ENCODE data around the gene CTIF. TPM values are rescaled to one million over a fixed set of nuclear protein-coding genes. Genes with fewer than 3 reads are reported as not detected.

Gene CTIF
- total RNA-seq, 3 donors from 2014 or later, result 13.2 to 50.3 (median 19.6) TPM

DNA sequence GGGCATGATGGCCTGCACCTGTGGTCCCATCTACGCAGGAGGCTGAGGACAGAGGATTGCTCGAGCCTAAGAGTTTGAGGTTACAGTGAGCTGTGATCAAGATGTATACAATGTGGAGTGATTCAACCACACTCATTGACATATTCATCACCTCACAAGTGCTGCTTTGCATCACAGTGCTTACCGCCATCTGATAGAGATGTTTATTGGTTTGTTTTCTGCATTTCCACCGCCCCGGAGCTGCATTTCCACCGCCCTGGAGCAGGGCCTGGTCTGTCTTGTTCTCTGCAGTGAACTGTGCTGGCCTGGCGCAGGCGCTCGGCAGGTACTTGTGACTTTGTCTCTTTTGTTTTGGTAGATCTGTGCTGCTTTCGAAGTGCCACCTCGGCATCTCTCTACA lies 315.9 kb downstream of the CTIF start:
- no peaks in the 10 kb centered on the region for H3K36me3 ChIP-seq (ENCODE audit: low read depth)
- ATAC-seq (no peak), DNase-seq (no peak)
- no peaks in the 10 kb centered on the region for H3K9me3 ChIP-seq
- H3K4me3 ChIP-seq, result no peak overlapping the region
- peaks cover 3% of the 10 kb centered on the region for H3K4me1 ChIP-seq (ENCODE audit: low read depth)
- TF ChIP-seq, protein P1, sequence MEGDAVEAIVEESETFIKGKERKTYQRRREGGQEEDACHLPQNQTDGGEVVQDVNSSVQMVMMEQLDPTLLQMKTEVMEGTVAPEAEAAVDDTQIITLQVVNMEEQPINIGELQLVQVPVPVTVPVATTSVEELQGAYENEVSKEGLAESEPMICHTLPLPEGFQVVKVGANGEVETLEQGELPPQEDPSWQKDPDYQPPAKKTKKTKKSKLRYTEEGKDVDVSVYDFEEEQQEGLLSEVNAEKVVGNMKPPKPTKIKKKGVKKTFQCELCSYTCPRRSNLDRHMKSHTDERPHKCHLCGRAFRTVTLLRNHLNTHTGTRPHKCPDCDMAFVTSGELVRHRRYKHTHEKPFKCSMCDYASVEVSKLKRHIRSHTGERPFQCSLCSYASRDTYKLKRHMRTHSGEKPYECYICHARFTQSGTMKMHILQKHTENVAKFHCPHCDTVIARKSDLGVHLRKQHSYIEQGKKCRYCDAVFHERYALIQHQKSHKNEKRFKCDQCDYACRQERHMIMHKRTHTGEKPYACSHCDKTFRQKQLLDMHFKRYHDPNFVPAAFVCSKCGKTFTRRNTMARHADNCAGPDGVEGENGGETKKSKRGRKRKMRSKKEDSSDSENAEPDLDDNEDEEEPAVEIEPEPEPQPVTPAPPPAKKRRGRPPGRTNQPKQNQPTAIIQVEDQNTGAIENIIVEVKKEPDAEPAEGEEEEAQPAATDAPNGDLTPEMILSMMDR (IDR thresholded peaks at IDR 0.05), result no peak
- intact Hi-C loops (cut with DNase I, micrococcal nuclease), result no loop called here

DNA sequence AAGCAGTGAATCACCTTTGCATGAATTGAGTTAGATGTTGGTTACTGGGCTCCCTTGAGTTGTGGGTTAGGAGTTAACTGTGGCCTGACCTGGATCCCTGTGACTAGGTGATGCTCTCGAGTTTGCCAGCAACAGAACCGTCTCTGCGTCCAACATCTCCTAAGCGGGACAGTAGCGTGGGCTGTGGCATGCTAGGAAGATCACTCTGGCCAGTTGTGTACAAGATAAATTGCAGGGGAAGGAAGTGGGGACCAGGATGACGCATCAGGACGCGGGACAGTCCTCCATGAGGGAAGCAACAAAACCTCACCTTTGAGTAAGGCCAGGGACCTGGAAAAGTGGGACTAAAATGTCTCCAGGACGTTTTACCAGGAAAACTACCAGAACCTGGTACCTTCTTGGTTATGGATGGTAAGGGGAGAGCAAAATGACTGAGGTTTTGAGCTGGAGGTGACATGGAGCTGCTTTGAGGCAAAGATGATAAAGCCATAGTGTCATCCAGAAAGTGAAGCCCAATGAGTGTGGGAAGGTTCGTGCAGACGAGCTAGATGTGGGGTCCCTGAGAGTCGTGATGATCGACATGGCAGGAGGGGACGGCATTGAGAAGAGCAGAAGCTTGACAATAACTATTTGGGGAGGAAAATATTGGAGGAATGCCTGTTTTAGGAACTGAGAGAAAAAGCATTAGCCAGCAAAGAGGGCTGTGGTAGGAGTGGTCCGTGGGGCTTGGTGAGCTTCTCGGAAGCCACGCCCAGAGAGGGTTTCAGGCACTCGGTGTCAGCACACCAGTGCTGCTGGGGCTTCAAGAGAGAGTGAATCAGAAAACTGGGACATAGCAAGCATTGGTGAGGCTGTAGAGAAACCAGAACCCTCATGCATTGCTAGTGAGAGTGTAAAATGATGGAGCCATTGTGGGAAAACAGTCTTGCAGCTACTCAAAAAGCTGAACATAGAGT lies 316.9 kb downstream of the CTIF start:
- intact Hi-C loops (cut with DNase I, micrococcal nuclease), result no loop called here
- Histone ChIP-seq H3K9me3 (no peaks in the 10 kb centered on the region), H3K36me3 (ENCODE audit: low read depth) (no peaks in the 10 kb centered on the region), H3K4me1 (ENCODE audit: low read depth) (peaks cover 3% of the 10 kb centered on the region), H3K4me3 (no peak overlapping the region)
- TF ChIP-seq, protein P1 (IDR thresholded peaks at IDR 0.05), result no peak
- DNase-seq (peak in 1 of 3 donors; percentile 60), ATAC-seq (peak; percentile 42)

DNA sequence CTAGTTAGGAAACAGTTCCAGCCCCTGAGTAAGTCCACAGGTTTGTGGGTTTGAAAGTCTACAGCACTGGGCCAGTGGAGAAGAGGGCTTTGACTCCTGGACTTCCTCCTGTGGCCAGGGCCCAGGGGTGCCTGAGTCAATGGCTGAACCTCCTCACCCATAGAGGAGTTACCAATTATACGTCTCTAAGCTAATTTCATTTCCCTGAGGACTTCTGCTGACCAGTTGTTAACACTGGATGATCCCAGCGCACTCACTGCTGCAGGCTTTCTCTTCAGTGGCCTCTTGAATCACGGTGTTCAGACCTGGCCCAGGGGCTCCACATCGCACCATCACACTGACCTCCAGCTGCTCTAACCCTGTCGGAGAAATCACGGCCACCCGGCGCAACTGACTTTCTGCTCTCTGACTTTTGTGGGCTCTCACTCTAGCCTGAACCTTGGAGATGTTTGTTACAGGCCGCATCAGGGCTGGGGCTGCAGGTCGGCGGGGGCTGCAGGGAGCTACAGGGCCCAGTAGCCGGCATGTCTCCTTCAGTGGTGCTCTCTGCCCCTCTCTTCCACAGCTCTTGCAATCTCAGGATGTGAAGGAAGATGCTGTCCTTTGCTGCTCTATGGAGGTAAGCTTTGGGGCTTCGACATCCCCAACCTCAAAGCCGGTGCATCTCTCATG lies 318.3 kb downstream of the CTIF start:
- intact Hi-C loops (cut with DNase I, micrococcal nuclease), result no loop called here
- no peaks in the 10 kb centered on the region for H3K36me3 ChIP-seq (ENCODE audit: low read depth)
- DNase-seq (no peak), ATAC-seq (no peak)
- TF ChIP-seq, protein P1 (IDR thresholded peaks at IDR 0.05), result no peak
- no peaks in the 10 kb centered on the region for H3K9me3 ChIP-seq
- H3K4me3 ChIP-seq, result no peak overlapping the region
- no peaks in the 10 kb centered on the region for H3K4me1 ChIP-seq (ENCODE audit: low read depth)

DNA sequence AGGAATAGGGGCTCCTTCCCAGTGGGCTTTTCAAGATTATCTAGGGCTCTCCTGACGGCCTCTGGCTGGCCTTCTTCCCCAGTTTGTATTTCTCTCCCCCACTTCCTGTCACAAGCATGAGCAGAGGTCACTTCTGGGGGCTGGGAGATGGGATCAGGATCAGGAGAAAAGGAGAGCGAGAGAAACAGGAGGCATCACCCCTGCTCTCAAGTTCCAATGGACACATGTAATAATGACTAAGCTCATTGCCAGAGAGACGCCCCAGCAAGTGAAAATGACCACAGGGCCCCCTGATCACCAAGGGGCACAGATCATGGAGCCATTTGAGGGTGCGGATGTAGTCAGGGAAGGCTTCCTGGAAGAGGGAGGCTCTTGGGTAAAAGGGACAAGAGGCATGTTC lies 319.8 kb downstream of the CTIF start:
- ATAC-seq, result no peak
- no peaks in the 10 kb centered on the region for H3K36me3 ChIP-seq (ENCODE audit: low read depth)

More for the DNA sequence above, 319.8 kb downstream of the CTIF start:
- Histone ChIP-seq H3K9me3 (no peaks in the 10 kb centered on the region), H3K4me3 (no peak overlapping the region), H3K4me1 (ENCODE audit: low read depth) (no peaks in the 10 kb centered on the region)
- no peak for DNase-seq
- intact Hi-C loops (cut with DNase I, micrococcal nuclease), result no loop called here
- TF ChIP-seq, protein P1 (IDR thresholded peaks at IDR 0.05), result no peak

All from mucosa of descending colon (tissue), 3 donors.